Esophagus muscularis mucosa (tissue), 4 donors: ENCODE measurements around the gene MAPK7.

Source experiments
- CTCF ChIP-seq, 3 experiments: fragments of 200-600 bp in 2 of 3; fragments of 450-650 bp in 1 of 3; sonication (generic) in 2 of 3; IDR thresholded peaks; one replicate each; pipeline ENCODE4 v1.5.1; 2017 to 2019; ENCODE audit warnings: antibody characterized with exemption in 3 of 3, mild to moderate bottlenecking in 2 of 3, moderate library complexity in 1 of 3
- EP300 ChIP-seq: sonication (generic); formaldehyde crosslinking; IDR thresholded peaks from one replicate; pipeline ENCODE4 v1.6.1; 2017; ENCODE audit warnings: antibody characterized with exemption
- POLR2A ChIP-seq: fragments of 450-650 bp; IDR thresholded peaks from one replicate; pipeline ENCODE4 v1.6.1; 2017; ENCODE audit warnings: antibody characterized with exemption, moderate library complexity, mild to moderate bottlenecking, low read depth
- POLR2AphosphoS5 ChIP-seq, 2 donors: sonication (generic); formaldehyde crosslinking; IDR thresholded peaks; one replicate each; pipeline ENCODE4 v1.6.1; 2017; ENCODE audit warnings: antibody characterized with exemption in 2 of 2

DNA sequence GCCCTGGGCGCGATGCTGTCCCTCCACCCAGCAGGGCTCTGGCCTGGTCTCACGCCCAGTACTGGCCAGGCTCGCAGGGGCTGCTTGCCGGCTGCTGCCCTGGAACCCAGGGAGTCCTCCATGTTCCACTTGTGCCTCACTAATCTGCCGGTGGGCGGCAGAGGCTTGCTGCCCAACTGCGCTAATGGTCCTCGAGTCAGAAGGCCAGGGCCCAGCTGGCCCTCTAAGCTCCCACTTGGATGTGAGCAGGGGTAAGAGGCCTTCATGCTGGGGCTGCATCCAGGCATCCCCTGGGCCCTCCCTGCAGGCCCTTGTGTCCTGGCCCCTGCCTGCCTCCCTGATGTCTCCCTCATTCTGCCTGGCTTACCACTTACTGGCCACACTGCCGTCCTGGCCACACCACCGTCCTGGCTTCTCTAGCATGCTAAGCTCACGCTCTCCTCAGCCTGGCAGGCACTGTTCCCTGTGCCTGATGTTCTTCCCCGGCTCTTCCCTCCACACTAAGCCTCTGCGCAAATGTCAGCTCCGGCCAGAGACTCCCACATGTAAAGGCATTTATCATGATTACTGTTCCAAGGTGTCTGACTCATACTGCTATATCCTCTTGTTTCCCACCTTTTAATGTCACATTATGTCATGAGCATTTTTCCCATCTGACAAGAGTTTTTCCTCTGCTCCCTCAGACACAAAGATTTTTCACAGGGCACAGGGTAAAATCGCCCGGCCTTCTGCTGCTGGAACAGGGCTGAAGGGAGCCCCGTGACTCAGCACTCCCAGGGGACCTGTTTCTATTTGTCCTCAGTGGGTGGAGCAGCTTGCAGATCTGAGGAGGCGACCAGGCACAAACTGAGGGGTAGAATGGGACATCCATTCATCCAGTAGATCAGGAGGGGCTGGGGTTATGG, 31.7 kb upstream of the MAPK7 start:
- no peak for TF ChIP-seq EP300
- no peak for TF ChIP-seq POLR2A
- no peak for TF ChIP-seq CTCF (IDR thresholded peaks at IDR 0.05)
- TF ChIP-seq POLR2AphosphoS5 (IDR thresholded peaks at IDR 0.05) = peak; percentile 67 to 74
